GM19372 (cell line): ENCODE measurements around the gene CUL1.
A peak's percentile ranks its signal among the peaks of the same experiment; 100 is the strongest.

Experiments used
- ATAC-seq: cut with Tn5 transposase; IDR thresholded peaks from one replicate; pipeline ENCODE4 v1.9.1; 2021; ENCODE audit warnings: mild to moderate bottlenecking, low read depth, moderate library complexity; ENCODE audit not compliant: unreplicated experiment

The CUL1 gene

DNA sequence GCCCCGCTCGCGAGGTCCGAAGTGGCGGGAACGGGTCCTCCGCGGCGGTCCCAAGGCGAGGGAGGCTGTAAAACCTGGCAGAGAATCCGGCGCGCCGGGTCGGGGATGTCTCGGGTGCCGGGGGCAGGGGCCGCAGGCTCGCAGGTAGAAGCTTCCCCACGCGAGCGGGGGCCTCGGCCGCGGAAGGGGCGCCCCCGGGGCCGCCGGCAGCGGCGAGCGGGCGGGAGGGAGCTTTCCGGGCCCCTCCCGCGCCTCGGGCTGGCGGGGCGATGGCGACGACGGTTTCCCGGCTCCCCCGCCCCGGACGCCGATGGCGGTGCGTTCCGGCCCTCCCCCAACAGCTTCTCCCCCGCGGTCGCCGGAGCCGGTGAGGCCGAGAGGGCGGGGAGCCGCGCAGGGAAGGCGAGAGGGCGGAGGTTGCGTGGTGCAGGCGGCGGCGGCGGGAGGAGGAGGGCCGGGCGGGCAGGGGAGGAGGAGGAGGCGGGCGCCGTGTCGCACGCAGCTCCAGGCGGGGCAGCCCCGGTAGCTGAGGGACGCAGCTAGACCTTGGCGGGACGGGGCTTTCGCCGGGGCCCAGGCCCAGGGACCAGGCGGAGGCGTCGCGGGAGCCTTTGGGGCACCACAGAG lies at the start of gene CUL1:
Gene CUL1 (plus strand): TSS at position 507 of the 627 bp plus-strand sequence. CDS start 31,220 bp downstream, outside the sequence.
- peak; percentile 65 for ATAC-seq

DNA sequence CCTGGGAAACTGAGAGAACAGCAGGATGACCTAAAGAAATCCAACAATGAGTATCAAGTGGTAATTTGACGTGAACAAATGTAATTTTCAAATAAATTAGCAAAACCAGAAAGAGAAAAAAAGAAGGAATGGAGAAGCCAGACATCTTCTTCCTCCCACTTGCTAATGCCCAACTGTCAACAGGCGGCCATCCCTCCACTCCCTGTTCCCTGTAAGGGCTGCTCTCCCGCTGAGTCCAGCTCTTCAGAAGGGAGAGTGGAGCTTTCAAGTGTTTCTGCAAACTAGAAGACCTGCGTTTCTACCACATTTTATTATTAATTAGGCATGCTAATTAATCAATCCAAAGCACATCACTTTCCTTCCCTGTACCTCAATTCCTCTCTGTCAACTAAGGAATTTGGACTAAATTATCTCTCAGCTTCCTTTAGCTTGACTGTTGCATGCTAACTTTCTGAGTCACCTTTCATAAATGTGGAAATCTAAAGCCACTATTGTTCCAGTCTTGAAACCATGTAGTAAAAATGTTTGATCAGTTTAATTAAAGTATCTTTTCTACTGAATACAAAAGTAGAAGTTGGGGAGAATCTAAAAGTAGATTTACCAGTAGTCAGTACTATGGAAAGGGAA lies 48.4 kb upstream of the CUL1 start:
- ATAC-seq = no peak

DNA sequence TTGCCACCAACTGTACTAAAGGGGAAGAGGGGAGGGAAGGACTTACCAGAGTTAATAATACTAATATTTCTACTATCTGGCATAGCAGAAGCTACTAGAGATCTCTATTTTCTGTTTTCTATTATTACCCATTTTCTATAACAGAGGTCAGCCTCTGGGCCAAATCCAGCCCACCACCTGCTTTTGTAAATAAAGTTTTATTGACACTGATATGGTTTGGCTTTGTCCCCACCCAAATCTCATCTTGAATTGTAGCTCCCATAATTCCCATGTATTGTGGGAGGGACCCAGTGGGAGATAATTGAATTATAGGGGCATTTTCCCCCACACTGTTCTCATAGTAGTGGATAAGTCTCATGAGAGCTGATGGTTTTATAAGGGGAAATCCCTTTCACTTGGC lies 45.9 kb upstream of the CUL1 start:
- ATAC-seq = no peak

DNA sequence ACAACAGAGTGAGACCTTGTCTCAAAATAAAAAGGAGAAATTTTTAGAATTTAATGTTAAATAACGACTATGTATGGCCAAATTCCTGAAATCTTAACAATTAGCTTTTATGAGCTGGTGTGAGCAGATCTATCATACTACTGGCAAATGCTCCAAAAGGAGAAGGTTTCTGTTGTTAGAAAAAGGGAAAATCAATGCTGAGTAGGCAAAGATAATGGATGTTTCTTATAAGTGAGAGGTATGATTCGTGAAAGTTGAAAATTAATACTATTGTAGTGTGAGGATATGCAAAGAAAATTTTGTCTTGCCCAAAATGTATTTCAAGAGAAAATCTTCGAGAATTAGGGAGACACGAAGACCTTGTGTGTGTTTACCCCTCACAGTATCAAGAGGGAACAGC lies 40.8 kb upstream of the CUL1 start:
- no peak for ATAC-seq

DNA sequence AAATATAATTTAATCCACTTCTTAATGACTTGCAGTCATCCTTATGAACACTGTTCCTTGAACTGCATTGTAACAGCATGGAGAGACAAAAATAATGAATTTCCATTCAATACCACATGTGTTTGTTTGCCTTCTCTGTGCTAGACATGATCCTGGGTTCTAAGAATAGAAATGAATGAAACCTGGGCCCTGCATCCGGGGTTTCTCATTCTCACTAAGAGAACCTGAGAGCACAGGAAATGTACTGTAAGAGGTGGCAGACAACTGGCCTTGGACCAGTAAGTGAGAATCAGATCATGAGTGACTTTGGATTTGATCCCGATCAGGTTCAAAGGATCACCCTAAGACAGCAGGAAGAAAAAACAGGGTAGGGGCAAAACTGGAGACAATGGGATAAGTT lies 37.2 kb upstream of the CUL1 start:
- no peak for ATAC-seq

DNA sequence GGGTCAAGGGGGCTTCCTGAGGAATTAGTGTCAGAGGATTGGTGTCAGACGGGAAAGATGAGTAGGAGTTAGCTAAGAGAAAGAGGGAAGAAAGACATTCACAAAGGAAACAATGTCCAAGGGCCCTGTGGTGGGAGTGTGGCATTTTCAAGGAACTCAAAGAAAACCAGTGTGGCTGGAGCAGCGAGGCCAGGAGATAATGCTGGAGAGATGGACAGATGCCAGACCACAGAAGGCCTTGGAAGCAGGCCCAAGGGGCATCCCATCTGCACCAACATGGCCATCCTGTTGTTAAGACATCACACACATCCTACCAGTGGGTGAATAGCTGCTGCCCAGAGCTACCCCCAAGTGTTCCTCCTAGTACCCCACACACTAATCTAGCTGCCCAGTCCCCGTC lies 36.1 kb upstream of the CUL1 start:
- no peak for ATAC-seq

DNA sequence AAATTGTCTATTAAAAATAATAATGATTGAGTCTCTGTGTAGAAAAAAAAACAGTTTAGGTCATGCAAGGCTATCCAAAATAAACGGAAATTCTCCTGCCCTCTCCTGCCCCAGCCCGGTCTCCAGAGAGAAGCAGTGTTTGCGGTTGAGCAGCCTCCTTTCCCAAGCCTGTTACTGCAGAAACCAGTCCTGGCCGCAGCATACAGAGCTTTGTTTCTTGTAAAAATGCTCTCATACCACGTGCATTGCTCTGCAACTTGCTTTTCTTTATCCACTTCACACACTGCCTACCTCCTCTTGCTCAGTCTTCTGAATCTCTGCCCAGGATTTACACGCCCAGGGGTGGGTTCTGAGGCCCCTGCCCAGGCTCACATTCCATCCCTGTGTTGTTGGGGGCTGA lies 34.4 kb upstream of the CUL1 start:
- ATAC-seq = no peak

DNA sequence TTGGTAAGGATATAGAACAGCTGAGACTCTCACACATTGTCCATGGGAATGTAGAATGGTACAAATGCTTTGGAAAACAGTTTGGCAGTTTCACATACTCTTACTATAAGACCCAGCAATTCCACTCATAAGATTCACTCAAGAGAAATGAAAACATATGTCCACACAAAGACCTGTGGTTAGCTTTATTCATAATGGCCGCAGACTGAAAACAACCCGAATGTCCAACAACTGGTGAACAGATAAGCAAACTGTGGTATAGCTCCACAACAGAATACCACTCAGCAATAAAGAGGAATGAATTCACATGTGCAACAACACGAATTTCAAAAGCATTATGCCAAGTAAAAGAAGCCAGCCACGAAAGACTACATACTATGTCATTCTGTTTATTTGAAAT lies 33.5 kb upstream of the CUL1 start:
- ATAC-seq = no peak

DNA sequence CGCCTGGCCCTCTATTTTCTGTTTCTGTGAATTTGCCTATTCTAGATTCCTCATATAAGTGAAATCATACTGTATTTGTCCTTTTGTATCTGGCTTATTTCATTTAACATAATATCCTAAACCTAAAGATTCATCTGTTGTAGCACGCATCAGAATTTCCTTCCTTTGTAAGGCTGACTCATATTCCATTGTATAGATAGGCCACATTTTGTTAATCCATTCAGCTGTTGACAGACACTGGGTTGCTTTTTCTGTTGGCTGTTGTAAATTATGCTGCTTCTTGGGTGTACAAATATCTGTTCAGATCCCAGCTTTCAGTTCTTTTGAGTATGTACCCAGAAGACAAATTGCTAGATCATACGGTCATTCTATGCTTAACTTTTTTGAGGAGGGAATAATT lies 28.8 kb upstream of the CUL1 start:
- ATAC-seq = no peak

DNA sequence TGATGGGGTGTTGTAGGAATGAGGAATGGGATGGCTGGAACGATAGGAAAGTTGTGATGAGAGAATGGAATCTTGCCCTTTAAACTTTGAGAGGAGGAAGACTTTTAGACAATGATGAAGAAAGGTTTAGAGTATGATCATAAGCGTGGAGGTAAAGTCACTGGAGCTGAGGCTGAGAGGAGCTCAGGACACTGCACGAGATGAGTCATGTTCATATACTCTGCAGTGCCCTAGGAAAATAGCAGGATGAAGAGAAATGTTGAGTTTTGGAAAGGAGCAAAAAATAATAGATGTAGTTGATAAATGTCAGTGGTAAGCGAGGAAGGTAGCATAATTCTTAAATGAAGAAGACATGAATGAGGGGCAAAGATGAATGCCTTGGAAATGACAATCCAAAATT lies 28.3 kb upstream of the CUL1 start:
- ATAC-seq = no peak

DNA sequence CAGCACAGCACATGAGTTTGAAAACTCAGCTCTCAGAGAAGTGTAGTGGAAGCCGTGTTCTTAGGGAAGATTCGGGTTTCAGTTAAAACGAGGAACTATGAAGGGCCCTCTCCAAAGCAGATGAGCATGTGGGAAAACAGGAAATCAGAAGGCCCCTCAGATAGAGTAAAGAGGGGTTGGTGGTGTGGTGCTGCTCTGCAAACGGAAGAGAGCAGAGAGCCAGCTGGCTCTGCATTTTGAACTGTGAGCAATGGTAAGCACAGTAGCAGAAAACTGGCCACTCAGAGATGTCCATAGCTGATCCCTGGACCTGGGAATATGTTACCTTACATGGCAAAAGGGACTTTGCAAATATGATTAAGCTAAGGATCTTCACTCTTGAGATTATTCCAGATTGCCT lies 27.9 kb upstream of the CUL1 start:
- ATAC-seq = no peak

DNA sequence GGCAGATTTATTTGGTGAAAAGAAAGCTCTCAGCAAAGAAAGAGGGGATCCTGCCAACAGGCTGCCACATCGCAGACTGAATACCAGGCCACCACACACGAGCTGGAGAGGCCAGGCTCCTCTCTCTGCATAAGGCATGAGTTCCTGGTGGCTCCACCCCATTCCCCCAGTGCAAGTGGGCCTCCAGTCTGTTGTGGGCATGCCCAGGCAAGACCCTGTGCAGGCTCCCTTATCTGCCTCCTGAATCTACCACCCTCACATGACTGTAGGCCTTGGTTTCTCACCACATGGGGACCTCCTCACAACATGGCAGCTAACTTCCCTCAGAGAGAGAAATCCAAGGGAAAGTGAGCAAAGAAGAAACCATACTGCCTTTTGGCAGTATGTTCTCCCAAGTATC lies 26.7 kb upstream of the CUL1 start:
- ATAC-seq = no peak

DNA sequence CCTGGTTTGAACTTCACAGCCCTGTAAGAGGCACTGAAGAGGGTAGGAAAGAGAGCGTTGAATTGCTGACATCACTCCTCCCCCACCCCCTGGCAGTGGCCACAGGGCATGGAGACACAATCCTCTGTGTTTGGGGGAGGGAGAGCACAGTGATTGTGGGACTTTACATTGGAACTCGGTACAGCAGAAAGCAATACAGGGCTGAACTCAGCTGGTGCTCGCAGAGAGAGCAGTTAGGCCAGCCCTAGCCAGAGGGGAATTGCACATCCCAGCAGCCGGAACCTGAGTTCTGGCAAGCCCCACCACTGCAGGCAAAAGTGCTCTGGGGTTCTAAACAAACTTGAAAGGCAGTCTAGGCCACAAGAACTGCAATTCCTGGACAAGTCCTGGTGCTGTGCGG lies 24.0 kb upstream of the CUL1 start:
- no peak for ATAC-seq

DNA sequence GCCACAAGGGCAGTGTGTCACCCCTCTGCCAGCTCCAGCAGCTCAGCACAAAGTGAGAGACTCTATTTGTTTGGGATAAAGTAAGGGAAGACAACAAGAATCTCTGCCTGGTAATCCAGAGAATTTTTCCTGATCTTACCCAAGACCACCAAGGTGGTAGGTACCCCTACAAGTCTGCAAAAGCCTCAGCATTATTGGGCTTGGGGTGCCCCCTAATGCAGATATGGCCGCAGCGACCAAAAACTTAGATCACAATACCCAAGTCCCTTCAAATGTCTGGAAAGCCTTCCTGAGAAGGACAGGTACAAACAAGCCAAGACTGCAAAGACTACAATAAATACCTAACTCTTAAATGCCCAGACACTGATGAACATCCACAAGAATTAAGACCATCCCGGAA lies 22.4 kb upstream of the CUL1 start:
- ATAC-seq = no peak

DNA sequence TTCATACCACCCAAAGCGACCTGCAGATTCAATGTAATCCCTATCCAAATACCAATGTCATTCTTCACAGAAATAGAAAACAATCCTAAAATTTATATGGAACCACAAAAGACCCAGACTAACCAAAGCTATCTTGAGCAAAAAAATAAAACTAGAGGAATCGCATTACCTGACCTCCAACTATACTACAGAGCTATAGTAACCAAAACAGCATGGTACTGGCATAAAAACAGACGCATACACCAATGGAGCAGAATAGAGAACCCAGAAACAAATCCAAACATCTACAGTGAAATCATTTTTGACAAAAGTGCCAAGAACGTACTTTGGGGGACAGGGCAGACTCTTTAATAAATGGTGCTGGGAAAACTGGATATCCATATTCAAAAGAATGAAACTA lies 16.9 kb upstream of the CUL1 start:
- no peak for ATAC-seq

DNA sequence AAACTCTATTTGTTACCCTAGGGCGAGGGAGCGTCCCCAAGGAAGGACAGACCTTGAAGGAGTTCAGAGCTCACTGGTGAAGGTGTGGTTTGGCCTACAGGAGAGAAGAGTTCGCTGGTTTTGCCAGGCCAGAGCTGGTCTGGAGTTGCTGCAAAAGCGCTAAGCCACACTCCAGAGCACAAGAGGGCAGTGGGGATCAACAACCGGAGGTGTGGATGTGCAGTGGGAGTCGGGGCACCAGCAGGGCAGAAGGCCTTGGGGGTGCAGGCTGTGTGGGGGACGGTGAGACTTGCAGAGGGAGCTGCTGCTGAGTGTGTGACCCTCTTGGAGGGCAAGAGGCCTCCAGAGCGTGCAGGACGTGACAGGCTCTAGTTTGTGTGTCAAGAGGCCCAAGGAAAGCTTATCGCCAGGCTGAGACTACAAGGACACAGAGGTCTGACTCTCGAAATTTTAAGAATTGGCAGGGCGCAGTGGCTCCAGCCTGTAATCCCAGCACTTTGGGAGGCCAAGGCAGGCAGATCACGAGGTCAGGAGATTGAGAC lies 14.3 kb upstream of the CUL1 start:
- no peak for ATAC-seq

DNA sequence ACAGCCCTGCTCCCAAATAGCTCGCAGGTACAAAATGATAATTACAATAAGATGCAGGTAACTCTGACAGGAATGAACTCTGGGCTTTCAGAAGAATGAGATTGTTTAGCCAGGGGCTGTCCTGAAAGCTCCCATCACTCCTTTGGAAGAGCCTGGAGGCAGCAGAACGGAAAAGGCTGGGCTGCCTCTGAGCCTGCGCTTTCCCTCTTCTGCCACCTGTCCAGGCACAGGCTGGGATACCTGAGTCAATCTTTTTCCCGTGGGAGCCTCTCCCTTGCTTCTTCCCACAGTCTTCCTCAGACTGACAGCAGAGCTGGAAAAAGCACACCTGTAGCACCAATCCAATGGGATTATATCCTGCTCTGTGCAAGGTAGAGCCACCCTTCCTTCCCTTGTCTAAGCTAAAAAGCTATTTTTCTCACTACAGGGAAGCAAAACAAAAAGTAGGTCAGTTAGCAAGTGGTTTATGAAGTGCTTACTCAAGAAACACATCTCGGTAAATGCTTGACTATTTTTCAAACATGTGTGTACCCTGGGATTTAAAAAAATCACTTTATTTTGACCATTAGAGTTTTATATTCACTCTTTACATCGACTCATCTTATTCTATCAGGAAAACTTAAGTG lies 12.3 kb upstream of the CUL1 start:
- ATAC-seq = no peak

DNA sequence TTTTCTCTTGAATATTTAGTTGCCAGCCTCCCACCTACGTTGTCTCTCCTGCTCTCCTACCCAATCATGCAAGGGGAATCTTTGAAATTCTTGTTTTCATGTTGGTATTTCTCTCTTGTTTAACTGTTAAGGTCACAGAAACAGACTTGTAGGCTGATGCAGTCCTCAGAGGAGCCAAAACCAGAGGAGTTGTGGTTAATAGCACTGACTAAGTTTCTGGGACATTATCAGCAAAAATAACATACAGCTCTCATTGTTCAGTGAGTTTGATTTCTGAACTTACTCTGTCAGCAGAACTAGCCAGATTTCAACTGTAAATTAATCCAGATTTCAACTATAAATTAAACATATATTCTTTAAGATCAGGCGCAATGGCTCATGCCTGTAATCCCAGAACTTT lies 11.1 kb upstream of the CUL1 start:
- ATAC-seq = no peak

DNA sequence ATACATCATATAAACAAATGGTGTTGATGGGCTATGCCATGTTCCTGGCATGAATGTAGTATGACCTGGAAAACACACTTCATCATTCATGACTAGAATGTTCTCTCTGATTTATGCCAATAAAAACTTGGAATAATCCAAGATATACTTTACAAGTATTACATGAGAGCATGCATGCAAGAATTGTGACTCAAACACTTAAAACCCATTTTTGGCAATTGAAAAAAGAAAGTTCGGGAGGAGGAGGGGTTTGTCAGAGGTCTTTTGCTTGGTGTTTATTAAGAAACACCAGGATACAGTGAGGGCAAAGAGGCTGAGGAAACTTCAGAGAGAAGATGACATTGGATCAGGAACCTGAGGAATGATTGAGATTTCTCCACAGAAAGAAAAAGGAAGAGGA lies 10.2 kb upstream of the CUL1 start:
- no peak for ATAC-seq

DNA sequence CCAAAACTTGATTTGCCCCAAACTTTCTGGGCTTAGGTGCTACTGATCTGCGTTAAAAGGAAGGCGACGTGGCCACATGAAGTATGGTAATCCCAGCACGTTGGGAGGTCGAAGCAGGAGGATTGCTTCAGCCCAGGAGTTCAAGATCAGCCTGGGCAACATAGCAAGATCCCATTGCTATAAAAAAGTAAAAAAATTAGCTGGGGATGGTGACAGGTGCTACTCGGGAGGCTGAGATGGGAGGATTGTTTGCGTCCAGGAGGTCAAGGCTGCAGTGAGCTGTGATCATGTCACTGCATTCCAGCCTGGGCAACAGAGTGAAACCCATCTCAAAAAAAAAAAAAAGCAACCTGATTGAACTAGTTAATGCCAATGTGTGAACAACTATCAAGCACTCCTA lies 5.1 kb upstream of the CUL1 start:
- ATAC-seq = no peak

DNA sequence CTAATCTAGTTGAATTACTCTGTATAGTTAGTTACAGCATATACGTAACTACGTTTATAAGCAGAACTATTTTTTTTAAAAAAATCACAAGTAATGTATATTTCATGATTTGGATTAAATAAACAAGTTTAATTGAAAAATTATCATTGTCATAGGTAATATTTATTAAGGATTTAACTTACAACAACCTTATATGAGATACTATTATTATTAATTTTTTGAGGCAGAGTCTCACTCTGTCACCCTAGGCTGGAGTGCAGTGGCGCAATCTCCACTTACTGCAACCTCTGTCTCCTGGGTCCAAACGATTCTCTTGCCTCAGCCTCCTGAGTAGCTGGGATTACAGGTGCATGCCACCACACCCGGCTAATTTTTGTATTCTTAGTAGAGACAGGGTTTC lies 4.1 kb upstream of the CUL1 start:
- no peak for ATAC-seq

DNA sequence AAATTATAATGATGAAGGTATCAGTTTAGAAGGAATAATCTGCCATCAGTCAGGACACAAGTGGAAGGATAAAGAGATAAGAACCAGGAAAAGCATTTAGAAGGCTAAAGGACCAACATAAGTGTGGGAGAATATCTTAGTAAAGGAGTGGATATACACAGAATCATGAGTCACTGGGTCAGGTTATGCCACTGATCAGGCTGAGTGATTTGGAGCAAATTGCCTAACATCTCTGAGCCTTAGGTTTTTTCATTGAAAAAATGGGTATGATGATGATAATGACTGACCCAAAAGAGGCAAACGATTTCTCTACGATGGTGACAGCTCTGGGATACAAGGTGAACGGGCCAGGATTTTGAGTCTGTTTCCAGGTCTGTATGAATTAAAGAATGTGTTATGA lies 2.8 kb upstream of the CUL1 start:
- ATAC-seq = no peak
